ENCODE measurements around the gene PNPLA2. TPM values are rescaled to one million over a fixed set of nuclear protein-coding genes. Genes with fewer than 3 reads are reported as not detected.

The PNPLA2 gene
- total RNA-seq, 2 experiments from 2014 or later = 202 to 220 TPM

GRCh38 chr11:843818-844692 is 25.3 kb downstream of the PNPLA2 start:
- peaks cover 56% of the 10 kb centered on the region for H3K4me1 ChIP-seq (ENCODE audit: insufficient read depth, low read length)
- peaks cover 15% of the 10 kb centered on the region for H3K36me3 ChIP-seq (ENCODE audit: insufficient read depth, low read length)
- DNase-seq (peak in 2 of 14 experiments; percentile 61 to 67), ATAC-seq (ENCODE audit: poor library complexity) (no peak)
- peak overlapping the region; percentile 5 for H3K4me3 ChIP-seq (ENCODE audit: low read length)
- peaks cover 10% of the 10 kb centered on the region for H3K4me1 Mint-ChIP-seq (ENCODE audit: low read depth)
- peak overlapping the region; percentile 79 for H3K4me3 Mint-ChIP-seq
- H3K9me3 Mint-ChIP-seq = no peaks in the 10 kb centered on the region
- intact Hi-C loops (cut with DNase I, micrococcal nuclease) = loop anchor here (2.0 to 10.0 kb wide), 5 partner anchors 35 to 731 kb away; partner anchors contain the start of genes AP2A2 (in 1 of the 2), DUSP8 (in 1 of the 2) and RPLP2 (in 1 of the 2)
- peaks cover 17% of the 10 kb centered on the region for H3K36me3 Mint-ChIP-seq (ENCODE audit: low read depth)
- no peak for TF ChIP-seq CTCF (IDR thresholded peaks at IDR 0.05)
- peaks cover 5 to 8% of the 10 kb centered on the region in 2 experiments for H3K27me3 ChIP-seq (ENCODE audit: control insufficient read depth in 1 of 2, insufficient read depth in 2 of 2, low read length in 2 of 2)
- peaks cover 4% of the 10 kb centered on the region for H3K27me3 Mint-ChIP-seq
- H3K9me3 ChIP-seq (ENCODE audit: control insufficient read depth in 1 of 2, insufficient read depth in 1 of 2, low read length in 2 of 2) = no peaks in the 10 kb centered on the region
- CTCF ChIA-PET = interaction anchor here (1.4 kb wide), 1 partner anchor 25 kb away, joined by 4 read pairs; no protein-coding TSS in a partner anchor
- POLR2A ChIA-PET = interaction anchor here (1.3 to 7.6 kb wide), 4 partner anchors 14 to 67 kb away, joined by 3 to 71 read pairs (median 30); partner anchors contain the start of genes CD151, CRACR2B, PNPLA2 and RPLP2
- no peak overlapping the region for H3K27ac ChIP-seq (ENCODE audit: low read depth in 1 of 2, low read length in 2 of 2)
- peak overlapping the region; percentile 39 for H3K27ac Mint-ChIP-seq

GRCh38 chr11:844693-845644 is 26.3 kb downstream of the PNPLA2 start:
- Histone ChIP-seq H3K4me1 (ENCODE audit: insufficient read depth, low read length) (peaks cover 55% of the 10 kb centered on the region), H3K36me3 (ENCODE audit: insufficient read depth, low read length) (peaks cover 6% of the 10 kb centered on the region), H3K4me3 (ENCODE audit: low read length) (no peak overlapping the region), H3K9me3 (ENCODE audit: control insufficient read depth in 1 of 2, insufficient read depth in 1 of 2, low read length in 2 of 2) (no peaks in the 10 kb centered on the region), H3K27ac (ENCODE audit: low read depth in 1 of 2, low read length in 2 of 2) (no peak overlapping the region), H3K27me3 (ENCODE audit: control insufficient read depth in 1 of 2, insufficient read depth in 2 of 2, low read length in 2 of 2) (peaks cover 7 to 12% of the 10 kb centered on the region in 2 experiments)
- CTCF ChIA-PET = no interaction called here
- DNase-seq (peak in 4 of 14 experiments; percentile 20 to 70 (median 46)), ATAC-seq (ENCODE audit: poor library complexity) (no peak)
- TF ChIP-seq CTCF (IDR thresholded peaks at IDR 0.05) = no peak
- peaks cover 10% of the 10 kb centered on the region for H3K4me1 Mint-ChIP-seq (ENCODE audit: low read depth)
- H3K4me3 Mint-ChIP-seq = peak overlapping the region; percentile 58
- peaks cover 10% of the 10 kb centered on the region for H3K36me3 Mint-ChIP-seq (ENCODE audit: low read depth)
- POLR2A ChIA-PET = interaction anchor here (2.5 to 7.6 kb wide), 3 partner anchors 15 to 26 kb away, joined by 8 to 71 read pairs (median 49); partner anchors contain the start of genes CD151, CRACR2B and PNPLA2
- no peak overlapping the region for H3K27ac Mint-ChIP-seq
- intact Hi-C loops (cut with DNase I, micrococcal nuclease) = loop anchor here (5.0 to 10.0 kb wide), 5 partner anchors 80 to 730 kb away; partner anchors contain the start of genes AP2A2 (in 1 of the 2) and DUSP8 (in 1 of the 2)
- peaks cover 4% of the 10 kb centered on the region for H3K27me3 Mint-ChIP-seq
- H3K9me3 Mint-ChIP-seq = no peaks in the 10 kb centered on the region
